NCI-H1417 treated with DMSO at 0.1 percent for 48 hours (cell line): ENCODE results near the gene VSIG10.
"Not testable (repeated sequence)": the region's sequence is repeated elsewhere in the genome, so short reads cannot be mapped to it uniquely, and the experiment has no call there.

Experiments
- DNase-seq: peaks from one replicate; lab custom pipeline; 2025; lab: John Stamatoyannopoulos, UW

Gene VSIG10

DNA sequence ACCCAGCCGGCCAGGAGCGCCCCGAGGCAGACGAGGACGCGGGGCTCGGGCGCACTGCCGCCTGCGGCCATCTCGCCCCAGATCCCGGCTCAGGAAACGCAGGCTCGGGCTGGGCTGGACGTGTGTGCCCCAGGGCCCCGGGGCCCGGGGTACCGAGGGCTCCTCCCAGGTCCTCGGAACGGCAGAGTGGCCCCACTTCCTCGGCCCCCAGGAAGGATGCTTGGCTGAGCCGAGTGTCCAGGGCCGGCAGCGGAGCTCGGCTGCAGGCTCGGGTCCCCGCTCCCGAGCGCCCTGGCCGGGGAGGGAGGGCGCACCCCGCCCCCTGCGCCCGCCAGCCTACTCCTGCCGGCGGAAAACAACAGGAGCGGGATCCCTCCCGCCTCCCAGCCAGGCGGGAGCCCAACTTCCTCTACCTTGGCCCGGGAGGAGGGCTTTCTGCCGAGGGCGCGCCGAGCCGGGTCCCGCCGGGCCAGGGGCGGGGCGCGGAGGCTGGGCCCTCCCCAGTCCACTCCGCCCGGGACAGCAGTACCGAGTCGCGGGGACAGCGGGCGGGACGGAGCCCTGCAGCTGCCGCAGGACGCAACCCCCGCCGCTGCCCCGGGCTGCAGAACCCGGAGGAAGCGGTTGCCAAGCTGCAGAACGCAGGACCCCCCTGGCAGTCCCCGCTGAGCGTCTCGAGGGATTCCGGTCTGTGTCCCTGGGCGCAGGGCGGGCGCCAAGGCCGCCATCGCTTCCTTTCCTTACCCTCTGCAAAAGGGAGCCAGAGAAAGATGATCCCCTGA, at the start of gene VSIG10:
Gene VSIG10 (minus strand): TSS at position 411 of the 782 bp plus-strand sequence. CDS start 340 bp downstream, at position 71.
- DNase-seq = no peak

DNA sequence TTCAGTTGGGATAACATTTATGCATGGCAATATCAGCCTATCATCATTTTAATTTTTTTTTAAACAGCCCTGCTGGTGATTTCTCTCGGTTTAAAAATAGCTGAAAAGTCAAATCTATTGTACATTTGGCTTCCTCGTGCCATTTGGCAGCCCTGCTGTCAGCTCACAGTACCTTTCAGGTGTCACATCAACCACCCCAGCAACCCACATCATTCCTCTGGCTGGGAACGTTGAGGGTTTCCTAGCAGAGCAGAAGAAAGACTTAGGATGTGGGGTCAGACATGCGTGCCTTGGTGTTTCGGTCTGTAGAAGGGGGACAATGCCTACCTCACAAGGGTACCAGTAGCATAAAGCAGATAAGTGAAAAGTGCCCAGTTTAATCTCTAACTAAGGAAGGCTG, 47.9 kb upstream of the VSIG10 start:
- no peak for DNase-seq

DNA sequence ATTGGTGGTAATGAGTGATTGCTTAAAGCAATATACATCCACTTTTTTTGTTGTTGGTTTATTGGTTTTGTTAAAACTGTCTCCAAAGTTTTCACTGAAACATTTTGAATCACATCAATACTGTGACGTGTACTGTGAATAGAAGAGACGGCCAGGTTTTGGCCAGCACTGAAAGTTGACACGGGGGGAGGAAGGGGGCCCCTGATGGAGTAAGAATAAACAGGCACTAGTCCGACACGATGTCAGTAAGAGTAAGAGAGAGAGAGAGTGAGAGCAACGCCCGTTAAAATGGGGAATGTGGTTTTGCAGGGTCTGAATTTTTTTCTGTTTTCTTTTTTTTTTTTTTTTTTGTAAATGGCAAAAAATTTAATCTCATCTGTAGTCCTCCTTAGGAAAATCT, 46.8 kb upstream of the VSIG10 start:
- no peak for DNase-seq

- DNase-seq = no peak
These were observed 44.5 kb upstream of the VSIG10 start for GRCh38 chr12:118148287-118148686.

DNA sequence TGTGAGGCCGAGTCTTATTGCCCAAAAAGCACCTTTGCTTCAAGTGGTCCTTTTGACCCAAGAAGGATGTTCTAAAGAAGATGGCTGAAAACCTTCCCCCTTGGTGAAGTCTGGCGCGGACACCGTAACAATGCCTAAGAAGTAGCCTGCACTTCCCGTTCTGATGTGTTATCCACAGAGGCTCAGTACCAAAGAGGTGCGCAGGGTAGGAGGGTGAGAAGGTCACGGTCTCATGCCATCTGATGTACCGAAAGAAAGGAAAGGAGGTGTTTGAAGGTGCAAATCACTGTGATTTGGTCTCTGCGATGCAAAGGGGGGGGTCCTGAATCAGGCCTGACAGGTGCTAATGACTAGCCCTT, 42.0 kb upstream of the VSIG10 start:
- DNase-seq = no peak

DNA sequence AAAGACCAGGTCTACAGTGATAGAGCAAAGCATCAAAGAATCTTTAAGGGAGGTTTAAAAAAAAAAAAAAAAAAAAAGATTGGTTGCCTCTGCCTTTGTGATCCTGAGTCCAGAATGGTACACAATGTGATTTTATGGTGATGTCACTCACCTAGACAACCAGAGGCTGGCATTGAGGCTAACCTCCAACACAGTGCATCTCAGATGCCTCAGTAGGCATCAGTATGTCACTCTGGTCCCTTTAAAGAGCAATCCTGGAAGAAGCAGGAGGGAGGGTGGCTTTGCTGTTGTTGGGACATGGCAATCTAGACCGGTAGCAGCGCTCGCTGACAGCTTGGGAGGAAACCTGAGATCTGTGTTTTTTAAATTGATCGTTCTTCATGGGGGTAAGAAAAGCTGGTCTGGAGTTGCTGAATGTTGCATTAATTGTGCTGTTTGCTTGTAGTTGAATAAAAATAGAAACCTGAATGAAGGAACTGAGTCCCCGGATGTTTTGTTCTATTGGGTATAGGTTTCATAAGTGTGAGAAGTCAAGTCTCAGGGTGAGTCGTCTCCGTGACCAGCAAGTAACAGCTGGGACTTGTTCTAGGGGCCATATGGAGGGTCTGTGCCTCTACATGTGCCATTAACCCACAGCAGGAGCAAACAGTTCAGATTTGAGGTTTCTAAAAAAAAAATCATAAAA, 41.4 kb upstream of the VSIG10 start:
- DNase-seq = no peak

- DNase-seq = no peak
These were observed 40.7 kb upstream of the VSIG10 start for GRCh38 chr12:118144499-118144898.

GRCh38 chr12:118140825-118141224, 37.0 kb upstream of the VSIG10 start:
- DNase-seq = no peak

- DNase-seq = no peak
These were observed 33.4 kb upstream of the VSIG10 start for GRCh38 chr12:118137148-118137678.

DNA sequence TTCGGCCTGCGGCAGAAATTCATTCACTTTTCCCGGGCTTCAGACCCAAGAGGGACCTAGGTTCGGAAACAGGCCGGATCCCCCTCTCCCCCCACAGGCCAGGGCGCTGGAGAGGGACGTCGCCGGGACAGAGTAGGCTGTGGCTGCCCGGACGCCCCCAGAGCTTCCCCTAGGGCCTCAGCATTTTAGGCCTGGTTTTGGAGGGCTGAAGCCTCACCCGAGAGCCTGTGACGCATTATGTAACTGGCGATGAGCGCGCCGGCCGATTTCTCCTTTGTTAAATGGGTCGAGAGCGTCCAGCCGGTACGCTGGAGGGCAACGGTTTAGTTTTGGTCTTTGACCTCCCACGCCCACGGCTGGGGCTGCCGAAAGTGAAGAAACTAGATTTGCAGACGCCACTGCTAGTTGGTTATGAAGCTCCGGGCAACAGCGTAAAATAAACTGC, 32.8 kb upstream of the VSIG10 start:
- DNase-seq = no peak

- DNase-seq = peak; percentile 85
These were observed 32.2 kb upstream of the VSIG10 start, which contains the start of gene PEBP1 for GRCh38 chr12:118135788-118136558. Gene PEBP1 (plus strand): TSS chr12:118136124. CDS start chr12:118136210, 86 bp downstream.

DNA sequence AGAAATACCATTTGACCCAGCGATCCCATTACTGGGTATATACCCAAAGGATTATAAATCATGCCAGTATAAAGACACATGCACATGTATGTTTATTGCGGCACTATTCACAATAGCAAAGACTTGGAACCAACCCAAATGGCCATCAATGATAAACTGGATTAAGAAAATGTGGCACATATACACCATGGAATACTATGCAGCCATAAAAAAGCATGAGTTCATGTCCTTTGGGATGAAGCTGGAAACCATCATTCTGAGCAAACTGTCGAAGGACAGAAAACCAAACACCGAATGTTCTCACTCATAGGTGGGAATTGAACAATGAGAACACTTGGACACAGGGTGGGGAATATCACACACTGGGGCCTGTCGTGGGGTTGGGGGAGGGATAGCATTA, 25.6 kb upstream of the VSIG10 start:
- DNase-seq = not testable (repeated sequence)

GRCh38 chr12:118127867-118128266, 24.1 kb upstream of the VSIG10 start:
- DNase-seq = no peak

DNA sequence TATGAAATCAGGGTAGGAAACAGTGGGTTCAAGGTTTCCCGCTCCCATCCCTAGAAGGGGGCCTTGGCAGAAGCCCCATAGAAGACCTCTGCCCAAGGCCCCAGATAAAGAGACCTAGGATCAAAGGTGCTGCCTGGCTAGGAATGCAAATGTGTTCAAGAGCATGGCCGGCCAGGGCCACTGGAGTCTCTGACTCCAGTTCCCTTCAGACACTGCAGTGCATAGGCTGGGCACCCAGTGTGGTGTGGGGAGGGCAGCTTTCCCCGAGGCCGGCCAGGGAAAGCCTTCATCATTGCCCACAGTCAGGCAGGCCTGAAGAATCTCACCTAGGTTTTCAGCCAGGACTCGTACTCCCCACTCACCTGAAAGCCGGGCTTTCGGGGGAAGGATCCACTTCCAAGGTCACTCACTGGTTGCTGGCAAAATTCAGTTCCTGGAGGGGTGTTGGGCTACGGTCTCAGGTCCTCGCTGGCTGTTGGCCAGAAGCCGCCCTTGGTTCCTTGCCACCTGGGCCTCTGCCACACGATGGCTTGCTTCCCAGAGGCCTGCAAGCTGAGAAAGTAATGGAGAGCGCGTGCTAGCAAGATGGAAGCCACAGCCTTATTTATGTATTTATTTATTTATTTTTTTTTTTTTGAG, 22.4 kb upstream of the VSIG10 start:
- DNase-seq = no peak

DNA sequence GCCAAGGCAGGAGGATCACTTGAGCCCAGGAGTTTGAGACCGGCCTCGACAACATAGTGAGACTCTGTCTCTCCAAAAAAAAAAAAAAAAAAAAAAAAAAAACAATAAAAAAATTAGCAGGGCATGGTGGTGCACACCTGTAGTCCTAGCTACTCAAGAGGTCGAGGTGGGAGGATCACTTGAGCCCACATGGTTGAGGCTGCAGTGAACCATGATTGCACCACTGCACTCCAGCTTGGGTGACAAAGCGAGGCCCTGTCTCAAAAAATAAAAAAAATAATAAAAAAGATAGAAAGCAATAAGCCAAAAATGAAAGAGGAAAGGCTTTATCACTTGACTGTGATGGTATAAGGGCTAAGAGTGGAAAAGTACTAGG, 21.9 kb upstream of the VSIG10 start:
- no peak for DNase-seq

GRCh38 chr12:118124333-118124874, 20.6 kb upstream of the VSIG10 start:
- DNase-seq = no peak

GRCh38 chr12:118122264-118122663, 18.5 kb upstream of the VSIG10 start:
- DNase-seq = no peak

- no peak for DNase-seq
These were observed 17.0 kb upstream of the VSIG10 start for GRCh38 chr12:118120579-118121363.

GRCh38 chr12:118119449-118119879, 15.7 kb upstream of the VSIG10 start:
- DNase-seq = no peak

DNA sequence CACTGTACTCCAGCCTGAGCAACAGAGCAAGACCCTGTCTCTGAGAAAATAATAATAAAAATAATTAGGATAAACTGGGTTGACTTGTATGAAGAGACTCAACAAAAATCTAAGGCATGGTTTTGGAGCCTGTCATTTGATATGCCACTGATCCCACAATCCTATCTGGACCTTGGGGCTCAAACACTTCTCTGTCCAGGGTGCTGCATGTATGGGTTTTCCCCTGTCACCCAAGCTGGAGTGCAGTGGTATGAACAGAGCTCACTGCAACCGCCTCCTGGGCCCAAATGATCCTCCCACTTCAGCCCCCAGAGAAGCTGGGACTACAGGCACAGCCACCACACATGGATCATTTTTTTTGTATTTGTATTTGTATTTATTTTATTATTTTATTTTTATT, 5.3 kb upstream of the VSIG10 start:
- DNase-seq = no peak

GRCh38 chr12:118107694-118108093, 3.9 kb upstream of the VSIG10 start:
- DNase-seq = no peak
